SK-N-MC (cell line): ENCODE results near the gene COG2.

ENCODE experiments used
- DNase-seq: peaks from one replicate; pipeline ENCODE4 v3.0.0-alpha.2; 2011; ENCODE audit warnings: low read depth, low spot score
- H3K27ac ChIP-seq: fragments of 200-600 bp; sonication (generic); 2 replicates; pipeline ENCODE4 v1.5.1; 2016; ENCODE audit warnings: mixed run types
- H3K36me3 ChIP-seq: fragments of 200-600 bp; sonication (generic); 2 replicates; pipeline ENCODE4 v1.6.1; 2017; ENCODE audit warnings: antibody characterized with exemption, low read length, mixed read lengths; ENCODE audit not compliant: insufficient read depth
- H3K4me3 ChIP-seq: fragments of 200-600 bp; sonication (generic); 2 replicates; pipeline ENCODE4 v1.5.1; 2016
- H3K9ac ChIP-seq: fragments of 200-600 bp; sonication (generic); 2 replicates; pipeline ENCODE4 v1.8.0; 2017; ENCODE audit warnings: mixed run types, mixed read lengths; ENCODE audit not compliant: insufficient read length
- H3K9me3 ChIP-seq: fragments of 200-600 bp; sonication (generic); 2 replicates; pipeline ENCODE4 v1.6.1; 2017; ENCODE audit warnings: low read depth, mild to moderate bottlenecking, antibody characterized with exemption, low read length, moderate library complexity, mixed read lengths
- EZH2 ChIP-seq: fragments of 200-600 bp; sonication (generic); IDR thresholded peaks from one replicate; pipeline ENCODE4 v1.6.1; 2017; ENCODE audit warnings: antibody characterized with exemption
- FOXP2 ChIP-seq: optimal IDR thresholded peaks from 2 replicates; pipeline ENCODE3; 2011; ENCODE audit warnings: mild to moderate bottlenecking, moderate library complexity; ENCODE audit not compliant: insufficient read depth; ENCODE audit errors: extremely low read length, control extremely low read depth
- POLR2AphosphoS5 ChIP-seq: IDR thresholded peaks from 2 replicates; pipeline ENCODE4 v1.6.1; 2012; ENCODE audit warnings: mild to moderate bottlenecking, low read depth, low read length, borderline replicate concordance

COG2 gene

DNA sequence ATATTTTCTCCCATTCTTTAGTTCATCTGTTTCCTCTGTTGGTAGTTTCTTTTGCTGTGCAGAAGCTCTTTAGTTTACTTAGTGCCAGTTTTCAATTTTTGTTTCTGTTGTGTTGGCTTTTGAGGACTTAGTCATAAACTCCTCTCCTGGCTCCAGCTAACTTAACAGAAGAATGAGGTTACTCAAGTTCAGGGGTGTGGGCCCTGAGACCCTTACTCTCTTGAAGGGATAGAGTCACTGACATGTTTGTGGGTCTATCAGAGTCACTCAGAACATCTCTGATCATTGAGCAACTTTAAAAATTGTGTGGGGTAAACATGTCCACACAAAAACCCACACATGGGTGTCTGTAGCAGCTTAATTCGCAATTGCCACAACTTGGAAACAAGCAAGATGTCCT lies 57.4 kb downstream of the COG2 start:
- H3K9me3 ChIP-seq, result no peaks in the 10 kb centered on the region
- no peak overlapping the region for H3K9ac ChIP-seq
- no peak overlapping the region for H3K27ac ChIP-seq
- no peak for DNase-seq
- TF ChIP-seq EZH2, result no peak
- TF ChIP-seq FOXP2, result no peak
- no peak for TF ChIP-seq POLR2AphosphoS5
- H3K36me3 ChIP-seq, result no peaks in the 10 kb centered on the region
- no peak overlapping the region for H3K4me3 ChIP-seq

GRCh38 chr1:230700132-230700531 lies 57.9 kb downstream of the COG2 start:
- Histone ChIP-seq H3K4me3 (no peak overlapping the region), H3K27ac (no peak overlapping the region), H3K9me3 (no peaks in the 10 kb centered on the region), H3K9ac (no peak overlapping the region), H3K36me3 (no peaks in the 10 kb centered on the region)
- TF ChIP-seq POLR2AphosphoS5 (no peak), EZH2 (no peak), FOXP2 (no peak)
- no peak for DNase-seq

DNA sequence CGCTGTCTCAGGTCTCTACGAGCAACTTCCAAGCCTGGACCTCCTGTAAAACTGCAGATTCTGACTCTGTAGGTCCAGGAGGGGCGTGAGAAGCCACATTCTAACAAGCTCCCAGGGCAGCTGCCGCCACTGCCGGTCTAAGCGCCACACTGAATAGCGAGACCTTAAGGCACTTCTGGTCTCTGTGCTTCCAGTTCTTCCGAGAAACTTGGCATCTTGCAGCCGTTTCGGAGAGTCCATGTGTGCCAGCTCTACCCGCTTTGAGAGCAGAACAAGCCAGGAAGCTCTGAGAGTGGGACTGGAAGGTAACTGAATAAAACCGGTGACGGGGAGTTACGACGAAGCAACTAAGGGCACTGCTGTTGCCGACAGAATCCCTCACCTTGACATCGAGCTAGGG lies 59.2 kb downstream of the COG2 start:
- Histone ChIP-seq H3K9ac (no peak overlapping the region), H3K4me3 (no peak overlapping the region), H3K9me3 (no peaks in the 10 kb centered on the region), H3K36me3 (no peaks in the 10 kb centered on the region), H3K27ac (no peak overlapping the region)
- TF ChIP-seq FOXP2, result no peak
- no peak for TF ChIP-seq POLR2AphosphoS5
- TF ChIP-seq EZH2, result no peak
- no peak for DNase-seq

DNA sequence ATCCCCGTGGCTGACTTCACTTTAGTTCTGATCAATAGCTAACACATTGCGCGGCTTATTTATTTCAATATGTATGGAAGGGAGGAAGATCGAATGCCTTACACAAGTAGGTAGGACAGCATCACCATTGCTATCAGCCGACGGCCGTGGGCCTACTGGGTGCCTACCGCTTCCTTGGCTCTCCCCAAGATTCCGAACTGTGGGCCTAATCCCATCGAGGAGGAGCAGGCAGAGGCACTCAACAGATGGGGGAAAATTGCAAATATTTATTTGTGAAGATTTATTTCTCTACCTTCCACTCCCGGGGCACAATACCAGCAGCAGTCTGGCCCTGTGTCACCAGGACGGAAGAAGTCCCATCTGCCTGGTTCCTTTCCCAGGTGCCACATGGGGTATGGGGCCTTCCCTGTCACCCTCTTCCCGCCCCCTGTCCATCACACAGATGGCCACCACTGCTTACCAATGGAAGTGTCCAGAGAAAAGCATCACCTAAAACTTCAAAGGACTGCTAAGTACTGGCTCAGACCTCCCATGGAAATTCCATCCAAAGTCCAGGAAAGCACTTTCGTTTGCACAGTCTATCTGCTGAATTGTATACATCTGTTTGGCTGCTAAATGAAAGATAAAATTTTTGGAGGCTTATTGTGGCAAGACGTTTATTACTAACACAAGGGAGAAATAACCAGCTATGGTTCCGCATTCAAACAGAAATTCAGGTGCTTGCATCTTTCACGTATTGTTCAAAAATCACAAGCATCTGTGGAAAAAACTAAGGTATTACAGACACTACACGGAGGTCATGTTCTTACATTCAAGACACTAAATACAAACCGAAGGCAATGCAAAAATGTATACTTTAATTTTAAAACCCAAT lies 59.9 kb downstream of the COG2 start:
- H3K36me3 ChIP-seq, result no peaks in the 10 kb centered on the region
- no peak for TF ChIP-seq POLR2AphosphoS5
- no peak for TF ChIP-seq EZH2
- no peak for TF ChIP-seq FOXP2
- no peak overlapping the region for H3K4me3 ChIP-seq
- no peaks in the 10 kb centered on the region for H3K9me3 ChIP-seq
- H3K27ac ChIP-seq, result no peak overlapping the region
- DNase-seq, result no peak
- H3K9ac ChIP-seq, result no peak overlapping the region

- DNase-seq, result no peak
- TF ChIP-seq FOXP2, result no peak
- TF ChIP-seq EZH2, result no peak
- TF ChIP-seq POLR2AphosphoS5, result no peak
- Histone ChIP-seq H3K36me3 (no peaks in the 10 kb centered on the region), H3K4me3 (no peak overlapping the region), H3K27ac (no peak overlapping the region), H3K9ac (no peak overlapping the region), H3K9me3 (no peaks in the 10 kb centered on the region)
Observed at GRCh38 chr1:230702934-230703678, 60.8 kb downstream of the COG2 start.

- Histone ChIP-seq H3K36me3 (no peaks in the 10 kb centered on the region), H3K4me3 (no peak overlapping the region), H3K27ac (no peak overlapping the region), H3K9me3 (no peaks in the 10 kb centered on the region), H3K9ac (no peak overlapping the region)
- TF ChIP-seq POLR2AphosphoS5 (no peak), EZH2 (no peak), FOXP2 (no peak)
- DNase-seq, result no peak
Observed at GRCh38 chr1:230703679-230704385, 61.6 kb downstream of the COG2 start.

GRCh38 chr1:230704830-230705229 lies 62.5 kb downstream of the COG2 start:
- H3K9ac ChIP-seq, result no peak overlapping the region
- no peak overlapping the region for H3K27ac ChIP-seq
- no peak for DNase-seq
- no peaks in the 10 kb centered on the region for H3K36me3 ChIP-seq
- H3K4me3 ChIP-seq, result no peak overlapping the region
- H3K9me3 ChIP-seq, result no peaks in the 10 kb centered on the region
- TF ChIP-seq POLR2AphosphoS5 (no peak), EZH2 (no peak)

DNA sequence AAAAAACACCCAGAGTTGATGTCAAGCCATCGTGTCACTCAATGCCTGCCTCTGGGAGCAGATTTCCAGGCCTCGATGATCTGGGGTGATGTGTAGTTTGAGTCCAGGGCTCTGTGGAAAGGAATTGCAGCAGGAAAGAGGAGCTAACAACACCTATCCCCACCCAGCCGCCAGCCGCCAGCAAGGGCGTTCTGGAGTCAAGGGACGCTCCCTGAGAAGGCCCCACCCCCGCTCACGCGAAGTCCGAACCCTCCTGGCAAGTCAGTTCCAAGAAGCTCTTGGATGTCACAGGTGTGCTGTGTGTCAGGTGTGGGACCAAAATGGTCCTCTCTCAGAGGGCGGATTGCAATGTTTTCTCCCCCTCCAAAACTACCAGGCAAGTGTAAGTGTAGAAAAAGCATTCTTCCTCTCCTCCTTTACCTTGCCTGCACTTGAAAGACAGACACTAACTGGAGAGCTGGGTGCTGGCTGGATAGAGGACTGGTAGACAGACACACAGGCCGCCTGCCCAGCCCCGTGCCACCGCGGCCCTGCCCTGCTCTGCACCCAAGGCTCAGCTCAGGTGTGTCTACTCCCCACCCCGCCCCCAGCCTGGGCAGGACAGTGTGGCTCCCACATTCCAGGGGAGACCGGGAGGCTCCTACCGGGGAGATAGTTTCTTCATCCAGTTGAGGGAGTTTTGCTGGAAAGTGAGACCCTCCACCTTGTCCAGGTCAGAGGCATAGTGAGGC lies 63.2 kb downstream of the COG2 start:
- Histone ChIP-seq H3K36me3 (no peaks in the 10 kb centered on the region), H3K4me3 (no peak overlapping the region), H3K9me3 (no peaks in the 10 kb centered on the region), H3K9ac (no peak overlapping the region), H3K27ac (no peak overlapping the region)
- TF ChIP-seq POLR2AphosphoS5 (no peak), FOXP2 (no peak), EZH2 (no peak)
- DNase-seq, result no peak
